NCI-H2029 treated with DMSO at 0.1 percent for 48 hours (cell line): ENCODE data around the gene CNST.
A peak's percentile ranks its signal among the peaks of the same experiment; 100 is the strongest.
"Not testable (repeated sequence)": the region's sequence is repeated elsewhere in the genome, so short reads cannot be mapped to it uniquely, and the experiment has no call there.

Source experiments
- DNase-seq: peaks from one replicate; lab custom pipeline; 2025; lab: John Stamatoyannopoulos, UW

The CNST gene

GRCh38 chr1:246583448-246584185, 17.4 kb downstream of the CNST start:
- DNase-seq: peak; percentile 76

GRCh38 chr1:246587032-246587431, 20.8 kb downstream of the CNST start:
- no peak for DNase-seq

- no peak for DNase-seq
These were observed 21.4 kb downstream of the CNST start for GRCh38 chr1:246587606-246588005.

- no peak for DNase-seq
These were observed 22.0 kb downstream of the CNST start for GRCh38 chr1:246588159-246588721.

GRCh38 chr1:246589919-246590318, 23.7 kb downstream of the CNST start:
- not testable (repeated sequence) for DNase-seq

- DNase-seq: no peak
These were observed 24.8 kb downstream of the CNST start for GRCh38 chr1:246591047-246591446.

GRCh38 chr1:246591504-246591903, 25.2 kb downstream of the CNST start:
- DNase-seq: no peak

- DNase-seq: no peak
These were observed 25.7 kb downstream of the CNST start for GRCh38 chr1:246591958-246592357.

- no peak for DNase-seq
These were observed 26.4 kb downstream of the CNST start for GRCh38 chr1:246592695-246593094.

- DNase-seq: no peak
These were observed 28.9 kb downstream of the CNST start for GRCh38 chr1:246595146-246595545.

- peak; percentile 6 for DNase-seq
These were observed 31.1 kb downstream of the CNST start for GRCh38 chr1:246597340-246597739.

- no peak for DNase-seq
These were observed 31.7 kb downstream of the CNST start for GRCh38 chr1:246597971-246598370.

GRCh38 chr1:246599315-246599714, 33.1 kb downstream of the CNST start:
- DNase-seq: no peak

GRCh38 chr1:246600579-246600978, 34.3 kb downstream of the CNST start:
- DNase-seq: no peak

- DNase-seq: no peak
These were observed 35.9 kb downstream of the CNST start for GRCh38 chr1:246602194-246602593.

GRCh38 chr1:246605231-246605630, 39.0 kb downstream of the CNST start:
- DNase-seq: not testable (repeated sequence)

- DNase-seq: no peak
These were observed 41.2 kb downstream of the CNST start for GRCh38 chr1:246607462-246607861.

GRCh38 chr1:246608616-246609376, 42.5 kb downstream of the CNST start:
- peak; percentile 86 for DNase-seq

- no peak for DNase-seq
These were observed 43.4 kb downstream of the CNST start for GRCh38 chr1:246609632-246610031.

GRCh38 chr1:246613096-246613758, 47.0 kb downstream of the CNST start:
- no peak for DNase-seq

- DNase-seq: no peak
These were observed 50.9 kb downstream of the CNST start for GRCh38 chr1:246617156-246617555.

GRCh38 chr1:246617768-246618167, 51.5 kb downstream of the CNST start:
- no peak for DNase-seq
